22Rv1 (cell line): Measurements from ENCODE around the gene ASPN.

Experiments
- H3K27ac ChIP-seq: fragments of 450-650 bp; 2 replicates; pipeline ENCODE4 v1.5.1; 2017
- CTCF ChIP-seq: fragments of 450-650 bp; IDR thresholded peaks from 2 replicates; pipeline ENCODE4 v1.5.1; 2017; ENCODE audit warnings: mild to moderate bottlenecking
- ZFX ChIP-seq: fragments of 450-650 bp; IDR thresholded peaks from 2 replicates; pipeline ENCODE4 v1.6.1; 2017; ENCODE audit warnings: antibody characterized with exemption, borderline replicate concordance

Gene ASPN

DNA sequence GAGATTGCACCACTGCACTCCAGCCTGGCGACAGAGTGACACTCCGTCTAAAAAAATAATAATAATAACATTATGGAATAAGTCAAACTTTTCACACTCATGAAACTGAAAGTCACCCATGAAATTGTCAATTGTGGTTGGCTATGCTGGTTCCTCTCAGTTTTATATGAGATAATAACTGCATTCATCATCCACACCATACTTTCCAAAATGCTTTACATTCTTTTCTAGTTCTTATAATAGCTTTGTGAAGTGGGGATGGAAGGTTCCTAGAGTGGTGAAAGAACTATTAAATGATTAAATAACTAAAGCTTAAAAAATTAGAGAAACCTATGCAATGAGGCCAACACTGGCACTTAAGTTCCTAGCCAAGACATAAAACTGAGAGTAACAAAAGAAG, 12.6 kb upstream of the ASPN start:
- TF ChIP-seq CTCF = no peak
- no peak for TF ChIP-seq ZFX
- no peak overlapping the region for H3K27ac ChIP-seq

- no peak overlapping the region for H3K27ac ChIP-seq
- no peak for TF ChIP-seq ZFX
- TF ChIP-seq CTCF = no peak
Measured at GRCh38 chr9:92493749-92494387, 11.6 kb upstream of the ASPN start.

GRCh38 chr9:92492781-92493401, 10.6 kb upstream of the ASPN start:
- TF ChIP-seq CTCF = no peak
- no peak for TF ChIP-seq ZFX
- H3K27ac ChIP-seq = no peak overlapping the region

GRCh38 chr9:92488681-92489550, 6.6 kb upstream of the ASPN start:
- no peak overlapping the region for H3K27ac ChIP-seq
- TF ChIP-seq CTCF (no peak), ZFX (no peak)

- TF ChIP-seq ZFX (no peak), CTCF (no peak)
- H3K27ac ChIP-seq = no peak overlapping the region
Measured at GRCh38 chr9:92486371-92486770, 4.1 kb upstream of the ASPN start.

- H3K27ac ChIP-seq = no peak overlapping the region
- TF ChIP-seq CTCF = no peak
- no peak for TF ChIP-seq ZFX
Measured at GRCh38 chr9:92484563-92484962, 2.3 kb upstream of the ASPN start.
